ENCODE measurements around the gene SLC6A19.
"Not testable (repeated sequence)": the region's sequence is repeated elsewhere in the genome, so short reads cannot be mapped to it uniquely, and the experiment has no call there.

SLC6A19 gene

DNA sequence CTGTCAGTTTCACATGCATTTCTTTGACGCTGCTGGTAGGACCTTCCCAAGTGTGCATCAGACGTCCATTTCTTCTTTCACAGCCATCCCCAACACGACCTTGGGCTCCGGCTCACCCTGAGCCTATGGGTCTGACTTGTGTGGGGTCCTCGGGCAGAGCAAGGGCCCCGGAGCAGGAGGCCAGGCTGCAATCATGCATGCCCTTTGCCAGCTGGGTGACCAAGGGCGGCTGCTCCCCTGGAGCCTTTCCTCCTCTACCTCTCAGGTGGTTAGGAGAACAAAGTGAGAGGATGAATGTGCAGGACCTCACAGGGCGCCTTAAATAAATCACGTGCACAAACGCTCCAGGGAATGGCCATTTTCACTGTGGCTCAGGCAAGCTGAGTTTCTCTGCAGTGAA lies 60.2 kb downstream of the SLC6A19 start:
- no peak for DNase-seq (ENCODE audit: low read depth in 1 of 2, low spot score in 1 of 2)

DNA sequence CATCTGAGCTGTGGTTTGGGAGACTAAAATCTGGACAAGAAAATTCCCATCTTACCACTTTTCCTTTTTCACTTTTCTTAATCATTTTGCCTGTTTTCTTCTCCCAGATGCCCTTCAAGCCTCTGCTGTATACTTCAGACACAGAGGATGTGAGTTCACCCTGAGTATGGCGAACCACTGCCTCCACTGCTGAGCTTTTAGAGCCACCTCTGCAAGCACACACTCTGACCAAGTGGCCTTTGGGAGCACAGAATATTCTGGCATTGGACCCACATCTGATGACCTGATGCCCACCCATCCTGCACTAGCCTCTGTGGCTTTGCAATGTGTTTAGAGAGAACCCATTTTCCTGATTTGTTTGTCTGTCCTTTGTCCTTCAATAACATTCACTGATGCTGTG lies 61.0 kb downstream of the SLC6A19 start:
- DNase-seq (ENCODE audit: low read depth in 1 of 2, low spot score in 1 of 2): no peak

DNA sequence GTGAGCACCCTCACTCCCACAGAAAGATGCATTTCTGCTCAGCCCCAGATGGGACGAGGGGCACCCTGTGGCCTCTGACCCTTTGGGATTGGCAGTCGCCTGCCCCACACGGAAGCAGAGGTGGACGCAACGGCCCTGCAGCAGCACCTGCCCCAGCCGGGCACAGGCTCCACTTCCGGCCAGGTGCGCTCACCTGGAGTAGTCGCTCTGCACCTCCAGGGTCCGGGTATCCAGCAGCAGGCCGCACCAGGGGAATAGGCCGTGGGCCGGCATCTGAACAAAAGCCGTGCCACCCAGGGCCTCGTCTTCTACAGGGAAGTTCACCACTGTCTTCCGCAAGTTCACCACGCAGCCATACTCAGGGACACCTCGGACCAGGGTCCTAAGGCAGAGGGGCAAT lies 62.8 kb downstream of the SLC6A19 start:
- DNase-seq (ENCODE audit: low read depth in 1 of 2, low spot score in 1 of 2): no peak

DNA sequence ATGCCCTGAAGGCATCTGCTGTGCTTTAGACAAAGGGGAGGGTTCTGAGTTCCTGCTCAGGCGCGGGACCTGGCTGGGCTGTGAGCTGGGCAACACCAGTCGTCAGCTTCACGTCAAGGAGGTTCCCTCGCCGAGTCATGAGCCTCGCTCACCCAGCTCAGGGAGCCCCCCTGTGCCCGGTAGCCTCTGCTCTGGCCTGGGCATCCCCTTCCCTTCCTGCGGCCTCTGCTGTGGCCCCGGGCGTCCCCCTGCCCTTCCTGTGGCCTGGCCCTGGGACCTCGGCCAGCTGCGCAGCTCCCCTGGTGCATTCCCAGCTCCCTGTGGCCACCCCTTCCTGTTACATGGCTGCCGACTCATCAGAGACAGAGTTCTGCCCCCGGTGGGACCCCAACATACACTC lies 63.6 kb downstream of the SLC6A19 start:
- DNase-seq (ENCODE audit: low read depth in 1 of 2, low spot score in 1 of 2): no peak

DNA sequence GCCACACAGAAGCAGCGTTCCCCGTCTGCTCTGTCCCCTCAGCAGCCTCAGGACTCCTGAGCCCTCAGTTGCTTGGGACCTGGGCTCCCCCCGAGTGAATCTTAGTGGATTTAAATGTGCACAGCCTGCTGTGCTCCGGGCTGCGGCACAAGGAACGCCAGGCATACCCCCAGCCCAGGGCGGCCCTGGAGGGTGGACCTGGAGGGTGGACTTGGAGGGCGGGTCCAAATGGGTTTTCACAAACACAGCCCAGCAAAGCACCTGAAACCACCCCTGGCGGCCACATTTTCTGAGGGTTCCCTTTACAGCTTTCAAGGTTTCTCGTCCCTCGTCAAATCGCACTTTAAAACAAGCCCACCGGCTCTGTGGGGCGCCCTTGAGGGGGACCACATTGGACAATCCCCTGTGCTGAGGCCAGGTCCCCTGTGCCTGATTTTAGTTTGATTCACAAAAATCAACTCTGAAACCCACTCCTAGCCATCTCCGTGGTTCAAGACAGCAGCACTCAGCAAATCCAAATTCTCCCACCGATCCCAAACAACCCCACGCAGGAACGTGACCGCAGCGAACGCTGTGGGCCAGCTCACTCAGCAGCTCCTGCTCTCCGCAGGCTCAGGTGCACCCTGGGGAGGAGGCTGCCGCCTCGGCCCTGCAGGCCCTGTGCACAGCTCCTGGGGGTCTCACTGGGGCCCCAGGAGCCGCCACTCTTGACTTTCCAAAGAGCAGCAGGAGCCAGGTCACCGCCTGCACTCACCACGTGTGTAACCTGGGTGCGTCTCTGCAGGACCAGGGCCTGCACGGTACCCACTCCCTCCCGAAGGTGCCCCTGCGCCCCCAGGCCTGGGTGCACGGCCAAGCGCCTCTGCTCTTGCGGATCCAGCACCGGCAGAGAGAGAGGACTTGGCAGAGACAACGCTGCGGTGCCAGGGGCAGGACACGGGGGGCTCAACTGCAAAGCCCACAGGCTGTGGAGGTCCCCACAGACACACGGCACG lies 64.4 kb downstream of the SLC6A19 start:
- no peak for DNase-seq (ENCODE audit: low read depth in 1 of 2, low spot score in 1 of 2)

DNA sequence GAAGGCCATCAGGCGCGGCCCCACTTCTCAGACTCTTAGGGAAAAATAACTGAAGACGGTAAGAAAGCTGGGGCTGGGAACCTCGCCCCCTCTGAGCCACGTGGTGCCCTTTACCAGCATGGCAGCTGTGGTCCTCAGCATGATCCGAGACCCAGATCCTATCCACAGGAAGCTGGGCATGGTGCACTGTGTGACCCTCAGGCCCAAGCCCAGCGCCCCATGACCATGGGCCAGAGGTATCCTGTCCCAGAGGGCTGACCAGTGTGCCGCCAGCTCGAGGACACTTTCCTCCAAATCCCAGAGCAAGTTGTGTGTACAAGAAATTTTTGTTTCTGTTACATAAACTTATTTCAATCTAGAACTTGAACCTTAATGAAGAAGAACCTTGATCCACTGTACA lies 65.4 kb downstream of the SLC6A19 start:
- DNase-seq (ENCODE audit: low read depth in 1 of 2, low spot score in 1 of 2): no peak

DNA sequence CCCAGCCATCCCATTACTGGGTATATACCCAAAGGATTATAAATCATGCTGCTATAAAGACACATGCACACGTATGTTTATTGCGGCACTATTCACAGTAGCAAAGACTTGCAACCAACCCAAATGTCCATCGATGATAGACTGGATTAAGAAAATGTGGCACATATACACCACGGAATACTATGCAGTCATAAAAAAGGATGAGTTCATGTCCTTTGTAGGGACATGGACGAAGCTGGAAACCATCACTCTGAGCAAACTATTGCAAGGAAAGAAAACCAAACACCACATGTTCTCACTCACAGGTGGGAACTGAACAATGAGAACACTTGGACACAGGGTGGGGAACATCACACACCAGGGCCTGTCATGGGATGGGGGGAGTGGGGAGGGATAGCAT lies 66.1 kb downstream of the SLC6A19 start:
- DNase-seq (ENCODE audit: low read depth in 1 of 2, low spot score in 1 of 2): not testable (repeated sequence)

DNA sequence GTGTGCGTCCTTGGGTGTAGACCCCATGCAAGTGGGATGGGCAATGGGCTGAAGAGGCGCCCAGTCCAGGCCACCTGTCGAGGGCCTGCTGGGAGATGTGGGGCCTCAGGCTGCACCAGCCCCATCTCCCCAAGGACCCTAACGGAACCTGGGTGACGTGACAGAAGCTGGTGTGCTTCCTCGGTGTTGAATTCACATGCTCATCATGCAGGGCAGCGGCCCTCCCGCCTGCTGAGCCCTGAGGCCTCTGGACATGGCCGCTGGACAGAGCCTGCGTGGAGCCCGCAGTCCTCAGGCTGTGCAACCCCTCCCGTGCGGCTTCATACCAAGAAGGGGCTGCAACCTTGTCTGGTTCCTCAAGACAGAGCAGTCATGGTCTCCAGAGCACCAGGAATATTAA lies 66.7 kb downstream of the SLC6A19 start:
- no peak for DNase-seq (ENCODE audit: low read depth in 1 of 2, low spot score in 1 of 2)

DNA sequence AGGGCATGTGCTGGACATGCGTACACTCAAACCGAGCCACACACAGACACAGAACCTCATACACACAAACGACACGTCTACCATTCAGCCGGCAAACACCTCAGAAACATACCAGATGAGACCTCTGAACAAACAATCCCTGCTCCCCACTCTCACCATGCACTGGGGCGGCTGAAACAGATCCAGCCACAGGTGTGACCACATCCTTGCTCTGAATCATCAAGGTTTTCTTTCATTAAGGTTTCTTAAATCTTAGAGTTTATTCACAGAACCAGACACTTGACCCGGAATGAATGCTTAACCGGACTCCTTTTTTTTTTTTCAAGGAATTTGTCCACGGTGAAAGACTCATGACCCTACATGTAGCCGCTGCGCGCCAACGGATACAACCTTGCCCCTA lies 67.3 kb downstream of the SLC6A19 start:
- DNase-seq (ENCODE audit: low read depth in 1 of 2, low spot score in 1 of 2): no peak

DNA sequence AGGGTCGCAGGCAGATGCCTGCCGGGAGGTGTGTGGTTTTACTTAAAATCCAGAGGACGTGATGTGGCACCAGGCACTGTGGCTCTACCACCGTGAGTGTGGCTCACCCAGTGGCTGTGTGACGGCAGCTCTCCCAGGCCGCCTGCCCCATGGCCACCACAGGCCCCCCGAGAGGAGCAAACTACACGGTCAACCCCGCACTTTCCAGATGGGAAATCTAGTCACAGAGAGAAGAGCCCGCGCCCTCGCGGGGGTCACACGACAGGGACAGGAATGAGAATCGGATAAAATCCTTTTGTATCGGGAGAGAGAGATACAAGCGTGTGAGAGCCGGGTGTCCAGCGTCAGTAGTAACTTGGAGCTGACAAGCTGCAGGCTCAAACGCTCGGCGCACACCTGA lies 69.0 kb downstream of the SLC6A19 start:
- DNase-seq (ENCODE audit: low read depth in 1 of 2, low spot score in 1 of 2): no peak

DNA sequence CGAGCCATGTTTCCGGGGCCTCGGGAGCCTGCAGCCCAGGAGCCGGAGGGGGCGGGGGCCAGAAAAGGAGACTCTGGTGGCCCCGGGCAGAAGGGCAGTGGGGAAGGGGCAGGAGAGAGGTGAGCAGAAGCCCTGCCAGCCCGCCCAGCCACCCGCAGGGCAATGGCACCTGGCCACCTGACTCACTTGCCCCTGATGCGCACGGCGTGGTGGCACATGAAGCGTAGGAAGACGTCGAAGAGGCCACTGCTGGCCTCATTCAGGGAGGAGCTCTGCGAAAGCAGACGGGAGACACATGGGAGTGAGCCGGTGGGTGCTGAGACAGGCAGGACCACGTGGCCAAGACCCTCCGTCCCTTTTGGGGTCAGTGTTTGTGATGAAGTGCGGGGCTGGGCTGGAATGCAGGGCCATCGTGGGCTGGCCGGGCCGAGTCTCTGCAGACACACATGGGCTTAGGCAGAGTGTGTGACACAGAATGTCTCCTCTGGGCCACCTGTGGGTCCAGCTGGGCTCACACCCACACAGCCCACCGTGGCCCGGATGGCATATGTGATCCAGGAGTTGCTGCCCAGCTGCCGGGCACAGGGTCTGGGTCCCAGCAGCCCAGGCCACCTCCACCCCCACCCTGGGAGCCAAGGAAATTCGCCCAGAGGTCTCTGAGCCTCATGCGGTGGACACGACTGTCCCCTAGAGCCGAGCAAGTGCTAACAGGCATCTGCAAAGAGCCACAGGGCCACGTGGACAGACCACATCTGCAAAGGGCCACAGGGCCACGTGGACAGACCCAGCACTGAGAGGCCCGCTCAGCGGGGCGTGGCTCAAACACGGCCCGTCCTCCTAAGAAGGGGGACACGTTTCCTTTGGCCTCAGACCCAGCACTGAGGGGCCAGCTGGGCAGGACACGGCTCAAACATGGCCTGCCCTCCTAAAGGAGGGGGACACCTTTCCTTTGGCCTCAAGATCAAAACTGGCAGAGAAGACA lies 69.8 kb downstream of the SLC6A19 start:
- DNase-seq (ENCODE audit: low read depth in 1 of 2, low spot score in 1 of 2): no peak

DNA sequence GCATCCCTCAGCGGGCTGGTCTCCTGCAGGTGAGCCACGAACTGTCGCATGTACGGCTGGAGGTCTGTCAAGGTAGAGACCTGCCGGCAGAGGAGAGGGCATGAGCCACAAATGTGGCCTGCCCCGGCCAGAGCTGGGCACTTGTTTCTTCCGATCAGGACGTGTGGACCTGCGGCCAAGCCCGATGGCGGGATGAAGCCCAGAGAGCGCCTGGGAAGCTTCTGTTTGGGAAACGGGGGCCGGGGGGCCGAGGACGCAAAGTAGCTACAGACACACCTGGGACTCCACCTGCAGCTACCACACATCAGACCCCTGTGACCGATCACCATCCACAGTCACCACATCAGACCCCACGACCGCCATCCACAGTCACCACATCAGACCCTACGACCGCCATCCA lies 70.8 kb downstream of the SLC6A19 start:
- no peak for DNase-seq (ENCODE audit: low read depth in 1 of 2, low spot score in 1 of 2)

DNA sequence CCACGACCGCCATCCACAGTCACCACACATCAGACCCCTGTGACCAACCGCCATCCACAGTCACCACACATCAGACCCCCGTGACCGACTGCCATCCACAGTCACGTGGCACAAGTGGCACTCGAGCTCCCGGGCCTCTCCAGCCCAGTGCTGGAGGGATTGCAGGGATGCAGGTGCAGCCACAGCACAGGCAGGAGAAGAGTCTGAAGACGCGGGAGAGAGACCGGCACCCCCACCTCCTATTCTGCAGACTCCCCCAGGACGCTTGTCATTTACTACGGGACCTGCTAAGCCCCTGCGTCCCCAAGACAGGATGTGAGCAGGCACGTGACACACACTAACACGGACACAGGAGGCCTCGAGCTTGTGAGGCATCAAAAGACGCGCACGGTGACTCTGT lies 72.3 kb downstream of the SLC6A19 start:
- DNase-seq (ENCODE audit: low read depth in 1 of 2, low spot score in 1 of 2): no peak

DNA sequence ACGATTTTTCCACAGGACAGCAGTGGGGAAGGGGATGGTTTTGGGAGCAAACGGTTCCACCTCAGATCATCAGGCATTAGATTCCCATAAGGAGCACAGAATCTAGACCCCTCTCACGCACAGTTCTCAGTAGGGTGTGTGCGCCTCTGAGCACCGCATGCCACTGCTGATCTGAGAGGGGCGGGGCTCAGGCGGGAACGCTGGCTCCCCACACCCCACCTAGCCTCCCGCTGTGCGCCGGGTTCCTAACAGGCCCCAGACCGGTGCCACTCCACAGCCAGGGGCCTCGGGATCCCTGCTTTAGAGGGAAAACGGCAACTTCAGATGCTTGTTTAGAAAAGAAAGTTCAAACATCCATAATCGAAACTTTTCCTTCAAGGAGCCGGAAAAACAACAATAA lies 73.1 kb downstream of the SLC6A19 start:
- no peak for DNase-seq (ENCODE audit: low read depth in 1 of 2, low spot score in 1 of 2)
